HL-60/S4 treated with retinoic acid at 250 ng/mL for 4 days and 3 days (cell line): ENCODE measurements around the gene GLT8D1.
"Not testable (repeated sequence)": the region's sequence is repeated elsewhere in the genome, so short reads cannot be mapped to it uniquely, and the experiment has no call there.

Experiments
- in situ Hi-C: fragments of 300-500 bp; cut with MboI; formaldehyde crosslinking; loops from 2 replicates; pipeline ENCODE4 v1.7.0; 2022; ENCODE audit warnings: low sequenced_read_pairs

The GLT8D1 gene

DNA sequence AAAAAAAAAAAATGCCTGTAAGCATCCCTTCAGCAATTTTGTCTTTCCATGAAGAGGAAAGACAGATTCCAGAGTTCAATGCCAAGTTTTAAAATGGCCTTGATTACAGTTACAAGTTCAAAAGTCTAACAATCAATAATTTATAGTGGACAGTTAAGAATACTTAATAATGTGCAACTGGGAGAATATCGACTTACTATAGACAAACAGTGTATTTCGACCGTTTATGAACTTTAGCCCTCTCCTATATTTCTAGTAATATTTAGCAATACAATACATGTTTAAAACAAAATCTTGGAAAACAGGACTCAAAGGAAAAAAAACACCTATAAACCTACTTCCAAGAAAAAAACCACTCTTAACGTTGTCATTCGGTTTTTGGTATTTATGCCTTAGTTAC is 21.4 kb downstream of the GLT8D1 start:
- in situ Hi-C loops = no loop called here

DNA sequence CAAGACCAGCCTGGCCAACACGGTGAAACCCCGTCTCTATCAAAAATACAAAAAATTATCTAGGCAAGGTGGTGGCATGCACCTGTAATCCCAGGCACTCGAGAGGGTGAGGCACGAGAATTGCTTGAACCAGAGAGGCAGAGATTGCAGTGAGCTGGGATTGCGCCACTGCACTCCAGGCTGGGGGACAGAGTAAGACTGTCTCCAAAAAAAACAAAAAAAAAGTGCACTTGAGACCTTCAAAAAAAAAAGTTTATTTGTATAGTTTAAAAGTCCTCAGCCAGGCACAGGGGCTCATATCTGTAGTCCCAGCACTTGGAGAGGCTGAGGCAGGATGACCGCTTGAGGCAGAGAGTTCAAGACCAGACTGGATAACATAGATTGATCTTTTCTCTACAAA is 22.0 kb downstream of the GLT8D1 start:
- in situ Hi-C loops = no loop called here

DNA sequence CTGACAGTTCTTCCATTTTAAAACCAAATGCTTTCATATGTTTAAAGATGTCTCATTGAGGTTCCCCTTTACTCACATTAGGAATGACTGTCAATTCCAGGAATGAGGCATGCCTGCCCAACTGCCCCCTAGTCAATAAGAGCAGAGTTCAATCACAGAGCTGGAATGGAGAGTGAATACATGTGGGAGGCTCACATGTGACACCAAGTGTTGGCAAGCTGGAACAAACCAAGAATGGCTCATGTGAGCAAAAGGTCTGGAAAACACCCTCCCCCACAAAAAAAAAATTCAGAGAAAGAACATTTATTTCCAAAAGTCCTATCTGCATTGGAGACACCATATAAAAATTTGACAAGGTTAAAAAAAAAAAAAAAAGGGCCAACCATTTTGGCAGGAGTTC is 23.6 kb downstream of the GLT8D1 start:
- in situ Hi-C loops = no loop called here

DNA sequence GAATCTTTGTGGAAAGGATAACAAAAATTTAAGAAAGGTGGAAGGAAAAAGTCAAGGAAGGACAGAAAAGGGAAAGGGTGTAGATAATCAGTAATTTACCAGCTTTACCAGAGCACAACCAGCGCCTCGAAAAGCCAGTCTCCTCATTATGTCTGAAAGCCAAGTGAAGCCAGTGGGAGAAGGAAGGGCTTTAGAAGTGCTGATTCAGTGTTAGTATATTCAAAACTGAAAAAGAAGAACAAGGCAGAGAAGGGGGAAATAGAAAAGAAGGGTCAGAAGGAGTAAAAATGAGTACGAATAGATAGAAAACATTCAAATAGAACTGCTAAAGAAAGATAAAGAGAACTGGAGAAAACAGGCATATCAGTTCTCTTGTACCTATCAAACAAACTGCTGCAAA is 24.0 kb downstream of the GLT8D1 start:
- in situ Hi-C loops = no loop called here

DNA sequence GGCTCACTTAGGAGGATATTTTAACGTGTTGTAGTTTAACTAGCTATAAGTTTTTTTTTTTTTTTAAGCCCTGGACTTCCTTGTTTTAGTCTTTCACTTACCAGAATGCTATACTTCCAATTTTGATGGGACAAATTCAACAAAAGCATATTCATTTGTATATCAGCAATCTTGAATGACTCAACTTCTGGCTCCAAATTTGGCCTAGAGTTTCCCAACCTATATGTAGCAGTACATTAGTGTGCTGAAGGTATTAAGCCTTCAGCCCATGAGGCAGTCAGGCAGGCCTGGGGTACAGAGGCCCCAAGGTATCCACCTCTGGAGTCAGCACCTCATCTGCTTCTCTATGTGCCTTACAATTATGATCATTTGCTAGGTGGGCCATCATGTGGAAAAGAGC is 25.8 kb downstream of the GLT8D1 start:
- in situ Hi-C loops = no loop called here

DNA sequence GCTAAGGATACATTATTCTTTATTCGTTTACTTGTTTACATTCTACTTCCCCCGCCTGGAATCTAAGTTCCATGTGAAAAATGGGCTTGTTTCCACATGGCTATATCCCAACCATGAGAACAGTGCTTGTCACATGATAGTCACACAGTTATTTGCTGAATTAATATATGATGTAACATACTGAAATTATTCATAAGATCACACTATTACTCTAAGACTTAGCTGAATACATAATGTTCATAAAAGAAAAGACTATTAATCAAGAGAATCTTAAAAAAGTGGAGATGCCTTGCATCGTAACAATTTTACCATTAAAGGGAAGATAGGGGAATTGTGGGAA is 26.4 kb downstream of the GLT8D1 start:
- in situ Hi-C loops = no loop called here

DNA sequence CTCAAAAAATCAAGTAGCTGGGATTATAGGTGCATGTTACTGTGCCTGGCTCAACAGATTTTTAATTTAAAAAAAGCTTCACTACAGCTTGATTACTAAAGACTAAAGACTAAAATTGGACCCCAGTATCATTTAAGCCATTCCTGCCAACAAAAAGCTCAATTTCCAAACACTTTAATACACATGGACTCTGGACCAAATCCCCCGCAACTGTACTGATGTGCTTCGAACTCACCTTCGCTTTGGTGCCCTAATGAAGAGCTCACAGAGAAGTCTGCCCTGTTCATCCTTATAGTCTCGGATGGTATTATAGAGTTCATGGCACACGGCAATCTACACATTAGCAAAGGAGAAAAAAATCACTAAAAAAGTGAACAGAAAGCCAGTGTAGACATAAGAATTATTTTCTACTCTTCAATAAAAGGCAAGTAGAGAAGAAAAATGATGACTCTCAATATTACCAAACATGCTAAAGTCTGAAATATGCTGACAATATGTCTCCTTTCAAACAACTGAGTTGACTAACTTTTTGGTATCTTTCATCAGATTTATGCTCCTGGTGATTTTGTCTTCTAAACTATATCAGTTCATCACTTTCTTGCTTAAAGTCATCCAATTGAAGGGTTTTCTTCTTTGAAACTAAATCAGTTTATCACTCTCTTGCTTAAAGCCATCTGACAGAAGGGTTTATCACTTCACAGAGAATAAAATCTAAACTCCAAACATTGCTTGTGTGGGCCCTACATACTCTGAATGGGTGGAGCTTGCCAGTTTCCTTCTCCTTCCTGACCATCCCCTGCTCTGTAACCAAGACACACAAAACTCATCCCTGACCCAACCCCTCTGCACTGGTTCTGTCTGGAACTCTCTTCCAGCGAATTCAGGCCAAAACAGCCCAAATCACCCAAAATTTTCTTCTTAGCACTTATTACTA is 27.1 kb downstream of the GLT8D1 start:
- in situ Hi-C loops = no loop called here

DNA sequence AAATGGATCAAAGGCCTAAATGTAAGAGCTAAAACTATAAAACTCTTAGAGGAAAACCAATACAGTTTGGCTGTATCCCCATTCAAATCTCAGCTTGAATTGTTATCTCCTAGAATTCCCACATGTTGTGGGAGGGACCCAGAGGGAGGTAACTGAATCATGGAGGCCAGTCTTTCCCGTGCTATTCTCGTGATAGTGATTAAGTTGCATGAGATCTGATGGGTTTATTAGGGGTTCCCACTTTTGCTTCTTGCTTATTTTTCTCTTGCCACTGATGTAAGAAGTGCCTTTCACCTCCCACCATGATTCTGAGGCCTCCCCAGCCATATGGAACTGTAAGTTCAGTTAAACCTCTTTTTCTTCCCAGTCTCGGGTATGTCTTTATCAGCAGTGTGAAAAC is 29.4 kb downstream of the GLT8D1 start:
- in situ Hi-C loops = not testable (repeated sequence)

DNA sequence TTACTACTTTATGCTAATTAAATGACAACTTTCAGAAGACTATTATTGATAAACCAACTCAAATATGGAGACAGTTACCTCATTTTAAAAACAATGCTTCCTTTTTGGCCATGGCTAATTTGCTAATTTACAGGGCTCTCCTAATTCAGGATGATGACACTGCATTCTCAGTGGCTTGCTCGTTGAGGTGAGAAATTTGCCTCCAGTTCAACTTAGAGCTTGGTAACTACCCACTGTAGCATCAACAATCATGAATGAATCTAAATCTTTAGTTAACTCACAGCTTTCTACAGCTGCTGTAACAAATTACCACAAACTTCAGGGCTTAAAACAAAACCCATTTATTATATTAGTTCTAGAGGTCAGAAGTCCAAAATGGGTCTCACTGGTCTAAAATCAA is 33.9 kb downstream of the GLT8D1 start:
- in situ Hi-C loops = no loop called here

DNA sequence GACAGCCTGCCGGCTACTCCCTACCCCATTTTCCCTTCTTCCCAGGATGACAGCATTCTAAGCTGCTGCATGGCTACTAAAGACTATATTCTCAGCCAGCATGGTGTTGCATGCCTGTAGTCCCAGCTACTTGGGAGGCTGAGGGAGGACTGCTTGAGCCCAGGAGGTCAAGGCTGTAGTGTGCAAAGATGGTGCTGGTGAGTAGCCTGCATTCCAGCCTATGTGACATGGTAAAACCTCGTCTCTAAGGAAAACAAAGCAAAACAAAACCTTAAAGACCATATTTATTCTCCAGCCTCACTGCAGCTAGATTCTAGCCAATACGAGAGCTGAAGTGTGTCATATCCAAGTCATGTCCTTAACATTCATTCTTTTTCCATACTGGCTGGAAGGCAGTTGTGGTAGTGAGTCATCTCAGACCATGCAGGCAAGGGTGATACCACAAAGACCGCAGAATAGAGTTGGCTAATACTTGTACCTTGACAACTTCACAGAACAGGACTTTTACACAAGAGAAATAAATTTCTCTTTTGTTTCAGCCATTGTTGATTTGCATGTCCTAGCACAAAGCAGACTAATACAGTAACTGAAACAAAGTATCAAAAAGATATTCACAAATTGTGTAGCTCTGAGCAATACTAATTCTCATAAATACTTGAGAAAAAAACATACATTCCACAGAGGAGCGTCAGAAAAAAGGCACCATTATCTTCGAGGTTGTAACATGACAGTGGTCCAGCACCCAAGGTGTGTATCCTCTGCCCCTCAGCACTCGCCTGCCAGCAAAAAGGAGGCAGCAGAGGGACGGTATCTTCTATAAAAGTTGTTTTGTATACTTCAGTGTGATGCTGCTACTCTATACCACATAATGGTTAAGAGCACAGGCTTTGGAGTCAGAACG is 34.7 kb downstream of the GLT8D1 start:
- in situ Hi-C loops = no loop called here

DNA sequence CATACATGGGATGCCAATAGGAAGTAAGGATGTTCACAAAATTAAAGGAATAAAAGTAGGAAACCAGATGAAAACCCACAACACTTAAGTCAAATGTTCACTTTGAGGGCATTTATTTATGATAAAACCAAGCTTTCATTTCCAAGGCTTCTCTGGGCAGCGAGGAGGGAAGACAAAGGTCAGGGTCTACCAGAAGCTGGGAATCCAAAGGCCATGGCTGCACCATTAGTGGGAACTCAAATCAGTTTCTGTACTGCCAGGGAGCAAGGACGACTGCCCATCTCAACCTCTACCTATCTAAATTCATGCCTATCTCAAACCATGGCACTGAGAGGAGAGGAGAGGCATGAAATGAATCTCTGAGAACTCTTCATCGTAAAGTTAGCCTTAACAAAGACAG is 42.5 kb downstream of the GLT8D1 start:
- in situ Hi-C loops = no loop called here

DNA sequence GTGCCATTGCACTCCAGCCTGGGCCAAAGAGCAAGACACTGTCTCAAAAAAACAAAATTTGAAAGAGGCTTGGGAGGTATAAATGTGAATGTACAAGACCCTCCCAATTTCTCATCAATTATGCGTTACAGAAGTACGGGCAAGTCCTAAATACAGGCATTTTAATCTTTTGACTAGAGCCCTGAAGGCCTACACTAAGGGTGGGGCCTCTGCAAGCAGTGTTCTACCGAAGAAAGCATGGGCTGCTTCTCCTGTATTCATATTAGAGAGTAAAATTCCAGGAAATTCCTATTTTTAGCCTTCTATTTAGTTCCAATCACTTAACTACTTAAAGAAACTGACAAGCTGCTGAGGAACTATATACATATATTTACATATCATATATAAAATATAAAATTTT is 45.5 kb downstream of the GLT8D1 start:
- in situ Hi-C loops = no loop called here

DNA sequence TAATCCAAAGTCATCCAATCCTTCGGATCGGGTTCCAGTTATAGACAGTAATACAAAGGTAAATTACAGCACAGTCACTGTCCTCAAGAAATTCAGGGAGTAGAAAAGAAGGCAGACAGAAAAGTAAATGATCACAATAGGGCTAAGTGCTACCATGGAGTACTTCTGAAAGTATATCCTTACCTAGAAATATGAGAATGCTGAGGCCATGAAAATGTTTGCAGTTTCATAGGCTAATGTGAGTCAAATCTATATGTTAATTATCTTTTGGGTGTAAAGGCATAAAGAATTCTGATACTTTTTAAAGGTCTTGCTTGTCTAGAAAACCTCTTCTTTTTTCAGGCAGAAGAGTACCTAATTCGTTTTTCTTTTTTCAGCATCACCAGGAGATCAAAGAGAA is 49.7 kb downstream of the GLT8D1 start:
- in situ Hi-C loops = no loop called here

DNA sequence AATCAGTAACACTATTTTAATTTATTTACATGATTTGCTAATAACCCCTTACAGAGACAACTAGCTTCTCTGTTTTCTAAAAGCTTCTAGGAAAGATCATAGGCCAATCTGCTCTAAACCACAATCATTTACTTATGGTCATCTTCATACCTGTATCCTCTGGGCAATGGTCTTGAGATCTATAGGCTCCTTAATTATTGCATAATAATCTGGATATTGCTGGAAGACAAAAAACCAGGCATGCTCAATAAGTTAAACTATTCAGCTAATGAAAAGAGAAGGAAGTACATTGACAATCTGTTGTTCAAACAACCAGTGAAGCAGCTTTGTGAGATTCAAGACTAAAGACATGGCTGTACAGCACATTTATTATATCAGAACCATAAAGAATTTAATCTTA is 54.0 kb downstream of the GLT8D1 start:
- in situ Hi-C loops = no loop called here

DNA sequence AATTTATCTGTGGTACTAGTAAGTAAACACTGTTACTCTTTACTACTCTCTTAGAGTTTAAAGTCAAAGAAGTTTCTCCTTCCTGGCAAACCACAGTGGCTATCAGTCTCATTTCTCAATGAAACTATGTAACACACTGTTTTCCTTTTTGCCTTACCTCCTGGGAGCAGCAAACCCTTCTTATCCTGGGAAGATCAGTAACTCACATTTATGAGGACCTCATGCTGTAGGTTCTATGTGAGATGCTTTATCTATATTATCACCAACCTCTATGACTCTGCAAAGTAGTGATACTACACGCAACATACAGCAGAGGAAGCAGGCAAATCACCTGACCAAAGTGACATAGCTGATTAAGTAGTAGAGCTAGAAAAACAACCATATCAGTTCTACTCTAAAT is 55.2 kb downstream of the GLT8D1 start:
- in situ Hi-C loops = no loop called here

DNA sequence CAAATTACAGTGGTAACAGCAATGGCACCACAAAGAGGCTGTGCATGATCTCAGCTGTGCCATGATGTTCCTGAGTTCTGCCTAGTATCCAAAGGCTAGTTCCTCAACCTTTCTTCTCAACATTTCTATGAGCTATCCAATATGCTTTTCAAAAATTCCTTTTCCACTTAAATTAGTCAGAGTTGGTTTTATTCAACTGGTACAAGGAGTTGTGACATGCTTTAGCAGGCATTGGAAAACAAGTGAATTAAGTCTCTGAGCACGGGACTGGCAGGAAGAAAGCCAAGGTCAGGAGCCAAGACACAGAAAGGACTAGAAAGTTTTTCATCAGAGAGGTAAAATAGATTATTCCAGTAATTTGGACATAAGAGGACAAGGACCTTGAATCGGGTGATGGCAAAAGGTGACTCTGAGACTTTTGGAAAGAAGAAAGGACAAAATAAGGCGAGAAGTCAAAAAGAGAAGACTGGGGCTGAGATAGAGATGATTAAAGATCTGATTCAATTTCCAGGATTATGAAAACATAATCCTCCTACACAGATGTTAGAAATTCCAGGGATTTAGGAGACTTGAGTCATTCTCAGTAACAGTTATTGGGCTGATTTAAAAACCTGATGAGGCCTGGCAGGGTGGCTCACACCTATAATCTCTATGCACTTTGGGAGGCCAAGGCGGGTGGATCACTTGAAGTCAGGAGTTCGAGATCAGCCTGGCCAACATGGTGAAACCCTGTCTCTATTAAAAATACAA is 56.0 kb downstream of the GLT8D1 start:
- in situ Hi-C loops = no loop called here

DNA sequence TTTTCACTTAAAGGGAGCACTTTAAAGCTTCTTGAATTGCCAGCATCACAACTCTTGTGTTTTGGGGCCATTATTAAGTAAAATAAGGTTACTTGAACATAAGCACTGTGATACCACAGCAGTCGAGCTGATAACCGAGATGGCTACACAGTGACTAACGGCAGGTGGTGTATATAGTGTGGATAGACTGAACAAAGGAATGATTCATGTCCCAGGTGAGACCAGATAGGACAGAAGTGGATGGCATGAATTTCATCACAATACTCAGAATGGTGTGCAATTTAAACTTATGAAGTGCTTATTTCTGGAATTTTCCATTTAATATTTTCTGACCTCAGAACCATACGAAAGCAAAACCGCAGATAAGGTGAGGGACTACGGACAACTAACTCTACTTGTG is 60.0 kb downstream of the GLT8D1 start:
- in situ Hi-C loops = no loop called here
